Gastrocnemius medialis (tissue), 4 donors: Measurements from ENCODE around the gene GCN1. TPM values are rescaled to one million over a fixed set of nuclear protein-coding genes. Genes with fewer than 3 reads are reported as not detected.
"Not testable (repeated sequence)": the region's sequence is repeated elsewhere in the genome, so short reads cannot be mapped to it uniquely, and the experiment has no call there.

ENCODE experiments used
- ATAC-seq, 2 donors: fragments of 150-250 bp; one replicate each; pipeline ENCODE4 v1.9.1; 2016
- DNase-seq, 2 donors: peaks; one replicate each; pipeline ENCODE4 v3.0.0-alpha.2; 2019
- H3K27ac ChIP-seq, 4 donors: fragments of 200-600 bp; sonication (generic); 1 replicate in 1 of 4; 2 replicates in 3 of 4; pipeline ENCODE4 v1.5.1; 2016 to 2018; ENCODE audit warnings: mild to moderate bottlenecking in 2 of 4, moderate library complexity in 1 of 4
- H3K27me3 ChIP-seq, 3 donors: fragments of 200-600 bp; sonication (generic) in 2 of 3; 1 replicate in 1 of 3; 2 replicates in 2 of 3; pipeline versions ENCODE4 v1.5.1 to v1.6.0; 2016 to 2019; ENCODE audit warnings: mild to moderate bottlenecking in 1 of 3, moderate library complexity in 1 of 3
- H3K36me3 ChIP-seq, 2 donors: fragments of 200-600 bp; sonication (generic) in 1 of 2; one replicate each; pipeline ENCODE4 v1.5.1; 2017 to 2018
- H3K4me1 ChIP-seq, 2 donors: fragments of 200-600 bp; sonication (generic) in 1 of 2; one replicate each; pipeline ENCODE4 v1.5.1; 2016 to 2017; ENCODE audit warnings: mild to moderate bottlenecking in 2 of 2
- H3K4me3 ChIP-seq, 4 donors: fragments of 200-600 bp; sonication (generic) in 3 of 4; 1 replicate in 1 of 4; 2 replicates in 3 of 4; pipeline ENCODE4 v1.5.1; 2016 to 2019; ENCODE audit warnings: mild to moderate bottlenecking in 2 of 4
- H3K9me3 ChIP-seq, 3 donors: fragments of 200-600 bp; sonication (generic) in 2 of 3; 1 replicate in 1 of 3; 2 replicates in 2 of 3; pipeline ENCODE4 v1.5.1; 2016 to 2019
- CTCF ChIP-seq, 5 experiments: fragments of 450-650 bp in 3 of 5; fragments of 200-600 bp in 2 of 5; sonication (generic) in 2 of 5; IDR thresholded peaks in 4 of 5; conservative IDR thresholded peaks in 1 of 5; 1 replicate in 4 of 5; 2 replicates in 1 of 5; pipeline ENCODE4 v1.5.1; 2016 to 2019; ENCODE audit warnings: antibody characterized with exemption in 5 of 5, mild to moderate bottlenecking in 3 of 5, moderate library complexity in 3 of 5
- POLR2A ChIP-seq, 2 donors: fragments of 450-650 bp; IDR thresholded peaks; one replicate each; pipeline ENCODE4 v1.6.1; 2017; ENCODE audit warnings: antibody characterized with exemption in 2 of 2, mild to moderate bottlenecking in 2 of 2, moderate library complexity in 2 of 2
- in situ Hi-C, 4 donors: fragments of 200-750 bp; cut with MboI; loops; one replicate each; pipeline versions ENCODE4 v1.15.0 to v1.8.0; 2017; ENCODE audit warnings: low sequenced_read_pairs in 4 of 4
- intact Hi-C: fragments of 100-400 bp; cut with DNase I; formaldehyde crosslinking; loops from one replicate; pipeline ENCODE4 v1.15.1; 2023; ENCODE audit warnings: low total_unique reads
- total RNA-seq, 4 donors: library from RNA; depleted of rRNA; stranded (reverse); fragments of >200 nt; gene quantifications; one replicate each; pipeline versions ENCODE4 v1.1.0 to v1.2.3, GENCODE V29; 2016

GCN1 gene
- total RNA-seq, 4 donors from 2014 or later: 58.2 to 99.7 (median 87.4) TPM

GRCh38 chr12:120200364-120200800 lies 5.9 kb upstream of the GCN1 start:
- H3K27me3 ChIP-seq: no peaks in the 10 kb centered on the region
- ATAC-seq: peak in 1 of 2 donors; percentile 5
- DNase-seq: peak in 1 of 2 donors; percentile 34
- H3K36me3 ChIP-seq: peaks cover 0 to 35% of the 10 kb centered on the region in 2 donors
- H3K9me3 ChIP-seq: no peaks in the 10 kb centered on the region
- in situ Hi-C loops: no loop called here
- TF ChIP-seq POLR2A (IDR thresholded peaks at IDR 0.05): no peak
- TF ChIP-seq CTCF (IDR thresholded peaks at IDR 0.05 in 4 of 5, conservative IDR thresholded peaks at IDR 0.05 in 1 of 5): no peak
- peak overlapping the region; percentile 93 to 97 (median 96) for H3K27ac ChIP-seq
- H3K4me1 ChIP-seq: peaks cover 20 to 24% of the 10 kb centered on the region in 2 donors
- H3K4me3 ChIP-seq: peak overlapping the region; percentile 65 to 98 (median 84)
- intact Hi-C loops: loop anchor here (2.0 to 10.0 kb wide), 4 partner anchors 28 to 1826 kb away; partner anchors contain the start of genes PXN, RNU4-1, SUDS3 and TAOK3

- Histone ChIP-seq H3K9me3 (no peaks in the 10 kb centered on the region), H3K36me3 (peaks cover 0 to 35% of the 10 kb centered on the region in 2 donors), H3K27me3 (no peaks in the 10 kb centered on the region), H3K4me1 (peaks cover 26 to 30% of the 10 kb centered on the region in 2 donors), H3K27ac (peak overlapping the region; percentile 93 to 97 (median 96)), H3K4me3 (peak overlapping the region; percentile 65 to 98 (median 84))
- TF ChIP-seq CTCF (IDR thresholded peaks at IDR 0.05 in 4 of 5, conservative IDR thresholded peaks at IDR 0.05 in 1 of 5) (no peak), POLR2A (IDR thresholded peaks at IDR 0.05) (no peak)
- peak; percentile 75 to 89 for DNase-seq
- peak; percentile 78 to 81 for ATAC-seq
- in situ Hi-C loops (no loop called here), intact Hi-C loops (loop anchor here (2.0 to 10.0 kb wide), 4 partner anchors 29 to 1825 kb away; partner anchors contain the start of genes PXN, RNU4-1, SUDS3 and TAOK3)
Measured at GRCh38 chr12:120199595-120200306, 5.2 kb upstream of the GCN1 start.

- intact Hi-C loops: no loop called here
- Histone ChIP-seq H3K4me3 (peak overlapping the region; percentile 65 to 98 (median 84)), H3K27ac (peak overlapping the region; percentile 93 to 97 (median 96)), H3K36me3 (peaks cover 0 to 35% of the 10 kb centered on the region in 2 donors), H3K27me3 (no peaks in the 10 kb centered on the region), H3K4me1 (peaks cover 27 to 31% of the 10 kb centered on the region in 2 donors), H3K9me3 (no peaks in the 10 kb centered on the region)
- in situ Hi-C loops: no loop called here
- DNase-seq: peak in 1 of 2 donors; percentile 46
- ATAC-seq: no peak
- no peak for TF ChIP-seq CTCF (IDR thresholded peaks at IDR 0.05 in 4 of 5, conservative IDR thresholded peaks at IDR 0.05 in 1 of 5)
- TF ChIP-seq POLR2A (IDR thresholded peaks at IDR 0.05): no peak
Measured at GRCh38 chr12:120199025-120199424, 4.5 kb upstream of the GCN1 start.

GRCh38 chr12:120197542-120197887 lies 3.0 kb upstream of the GCN1 start:
- in situ Hi-C loops: no loop called here
- ATAC-seq: no peak
- Histone ChIP-seq H3K27ac (peak overlapping the region in 3 of 4 donors; percentile 93 to 97 (median 94)), H3K9me3 (no peaks in the 10 kb centered on the region), H3K4me1 (peaks cover 38 to 40% of the 10 kb centered on the region in 2 donors), H3K36me3 (peaks cover 0 to 35% of the 10 kb centered on the region in 2 donors), H3K27me3 (no peaks in the 10 kb centered on the region), H3K4me3 (no peak overlapping the region)
- TF ChIP-seq CTCF (IDR thresholded peaks at IDR 0.05 in 4 of 5, conservative IDR thresholded peaks at IDR 0.05 in 1 of 5) (no peak), POLR2A (IDR thresholded peaks at IDR 0.05) (no peak)
- no peak for DNase-seq
- intact Hi-C loops: no loop called here

GRCh38 chr12:120196817-120197541 lies 2.5 kb upstream of the GCN1 start:
- peaks cover 0 to 35% of the 10 kb centered on the region in 2 donors for H3K36me3 ChIP-seq
- intact Hi-C loops, H3K9me3 ChIP-seq, DNase-seq, in situ Hi-C loops, H3K4me3 ChIP-seq, H3K27me3 ChIP-seq, ATAC-seq: not testable (repeated sequence)
- H3K27ac ChIP-seq: peak overlapping the region in 3 of 4 donors; percentile 93 to 97 (median 94)
- peaks cover 40 to 44% of the 10 kb centered on the region in 2 donors for H3K4me1 ChIP-seq
